GM23248 (cell line): ENCODE measurements around the gene HIP1. TPM values are rescaled to one million over a fixed set of nuclear protein-coding genes. Genes with fewer than 3 reads are reported as not detected.

Experiments
- DNase-seq: peaks from one replicate; pipeline ENCODE4 v3.0.0-alpha.2; 2015
- H2AFZ ChIP-seq: fragments of 200-600 bp; sonication (generic); 2 replicates; pipeline ENCODE4 v1.6.1; 2016; ENCODE audit warnings: antibody characterized with exemption
- H3F3A ChIP-seq: fragments of 200-600 bp; sonication (generic); 2 replicates; pipeline ENCODE4 v1.6.1; 2016; ENCODE audit warnings: mild to moderate bottlenecking, antibody characterized with exemption, mixed run types; ENCODE audit not compliant: insufficient read depth
- H3K27ac ChIP-seq: fragments of 200-600 bp; sonication (generic); 2 replicates; pipeline ENCODE4 v1.5.1; 2016; ENCODE audit warnings: mild to moderate bottlenecking
- H3K27me3 ChIP-seq: fragments of 200-600 bp; sonication (generic); replicated peaks from 2 replicates; pipeline ENCODE4 v1.6.1; 2016; ENCODE audit warnings: mild to moderate bottlenecking; ENCODE audit not compliant: insufficient read depth
- H3K36me3 ChIP-seq: fragments of 200-600 bp; sonication (generic); 2 replicates; pipeline ENCODE4 v1.6.1; 2016; ENCODE audit warnings: low read depth, mild to moderate bottlenecking
- H3K4me1 ChIP-seq: fragments of 200-600 bp; sonication (generic); 2 replicates; pipeline ENCODE4 v1.6.1; 2016; ENCODE audit warnings: mild to moderate bottlenecking; ENCODE audit not compliant: insufficient read depth
- H3K4me2 ChIP-seq: fragments of 200-600 bp; sonication (generic); one replicate; pipeline ENCODE4 v1.6.1; 2016; ENCODE audit warnings: mild to moderate bottlenecking; ENCODE audit not compliant: unreplicated experiment
- H3K4me3 ChIP-seq: fragments of 200-600 bp; sonication (generic); 2 replicates; pipeline ENCODE4 v1.5.1; 2016; ENCODE audit warnings: mild to moderate bottlenecking
- H3K79me2 ChIP-seq: fragments of 200-600 bp; sonication (generic); 2 replicates; pipeline ENCODE4 v1.6.1; 2016; ENCODE audit warnings: mild to moderate bottlenecking; ENCODE audit not compliant: insufficient read depth
- H3K9ac ChIP-seq: fragments of 200-600 bp; sonication (generic); 2 replicates; pipeline ENCODE4 v1.6.1; 2016; ENCODE audit warnings: mild to moderate bottlenecking
- H3K9me2 ChIP-seq: fragments of 200-600 bp; sonication (generic); 2 replicates; pipeline ENCODE4 v1.6.1; 2016; ENCODE audit warnings: mixed run types, mild to moderate bottlenecking, moderate library complexity; ENCODE audit not compliant: insufficient read depth
- H3K9me3 ChIP-seq: fragments of 200-600 bp; sonication (generic); one replicate; pipeline ENCODE4 v1.6.1; 2017; ENCODE audit warnings: low read depth
- H4K20me1 ChIP-seq: fragments of 200-600 bp; sonication (generic); 2 replicates; pipeline ENCODE4 v1.6.0; 2016; ENCODE audit not compliant: insufficient read depth
- EZH2 ChIP-seq: fragments of 200-600 bp; sonication (generic); IDR thresholded peaks from 2 replicates; pipeline ENCODE4 v1.6.1; 2018; ENCODE audit warnings: antibody characterized with exemption, mild to moderate bottlenecking; ENCODE audit not compliant: insufficient read depth, poor library complexity, severe bottlenecking
- EZH2phosphoT487 ChIP-seq: fragments of 200-600 bp; sonication (generic); IDR thresholded peaks from 2 replicates; pipeline ENCODE4 v1.6.1; 2018; ENCODE audit warnings: antibody characterized with exemption, moderate library complexity, mild to moderate bottlenecking, low read depth; ENCODE audit not compliant: insufficient read depth
- WGBS, 2 experiments: methylation state at CpG; one replicate each; pipeline ENCODE4 v1.1.6; 2015 to 2017; ENCODE audit warnings: low lambda C conversion rate in 2 of 2, low coverage in 1 of 2; ENCODE audit errors: missing lambda C conversion rate in 2 of 2; 5-methylcytosine and 5-hydroxymethylcytosine counted together
- in situ Hi-C: fragments of 300-500 bp; cut with MboI; formaldehyde crosslinking; loops from 2 replicates; pipeline ENCODE4 v1.15.0; 2020
- polyA plus RNA-seq: library from polyadenylated mRNA; unstranded; fragments of >200 nt; fragmentation: Nextera tagmentation; extraction: Ambion mirVana; gene quantifications from 2 replicates; pipeline ENCODE4 v1.2.1, GENCODE V29; 2016
- total RNA-seq: library from RNA; depleted of rRNA; stranded (reverse); fragments of >200 nt; shearing (Covaris generic); gene quantifications from 2 replicates; pipeline ENCODE4 v1.2.3, GENCODE V29; 2014

Gene HIP1
- total and polyA plus RNA-seq, 2 experiments from 2014 or later, result 6.1 to 13.6 TPM

DNA sequence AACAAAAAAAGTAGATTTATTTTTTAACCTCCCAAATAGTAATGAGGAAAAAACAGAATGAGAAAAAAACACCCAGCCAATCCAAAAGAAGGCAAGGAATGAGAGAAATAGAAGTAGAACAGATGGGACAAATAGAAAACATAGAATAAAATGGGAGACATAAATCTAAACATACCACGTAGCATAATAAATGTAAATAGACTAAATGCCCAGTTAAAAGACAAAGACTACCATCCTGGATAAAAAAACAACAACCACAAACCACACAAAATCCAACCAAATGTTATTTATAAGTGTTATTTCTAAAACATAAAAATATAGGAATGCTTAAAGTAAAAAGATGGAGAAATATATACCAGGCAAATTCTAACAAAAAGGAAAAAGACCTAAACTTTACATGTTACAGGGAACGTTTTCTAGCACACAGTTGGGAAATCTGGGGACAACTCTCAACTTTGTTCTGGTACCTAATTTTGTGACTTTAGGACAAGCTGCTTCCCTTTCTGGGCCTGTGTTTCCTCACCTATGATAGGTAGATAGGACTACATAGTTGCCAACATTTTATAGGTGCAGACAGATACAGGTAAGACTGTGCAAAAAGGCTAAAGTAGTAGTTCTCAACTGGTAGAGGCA lies 148.3 kb downstream of the HIP1 start:
- no peaks in the 10 kb centered on the region for H3K79me2 ChIP-seq
- H3K27me3 ChIP-seq, result no peaks in the 10 kb centered on the region
- no peaks in the 10 kb centered on the region for H4K20me1 ChIP-seq
- H3K27ac ChIP-seq, result no peak overlapping the region
- no peak overlapping the region for H2AFZ ChIP-seq
- no peaks in the 10 kb centered on the region for H3F3A ChIP-seq
- DNase-seq, result no peak
- in situ Hi-C loops, result loop anchor here (5.0 kb wide), 1 partner anchor 52 kb away; no protein-coding TSS in a partner anchor
- no peaks in the 10 kb centered on the region for H3K9me2 ChIP-seq
- no peak overlapping the region for H3K4me3 ChIP-seq
- H3K4me2 ChIP-seq, result no peak overlapping the region
- H3K9me3 ChIP-seq, result no peaks in the 10 kb centered on the region
- H3K9ac ChIP-seq, result no peak overlapping the region
- WGBS, 2 experiments, result 98 to 99% methylated on average over 2 of the region's 2 CpGs
- no peaks in the 10 kb centered on the region; the same call in 1 of the 2 replicates for H3K36me3 ChIP-seq
- no peaks in the 10 kb centered on the region for H3K4me1 ChIP-seq
- TF ChIP-seq EZH2phosphoT487 (no peak), EZH2 (no peak)

DNA sequence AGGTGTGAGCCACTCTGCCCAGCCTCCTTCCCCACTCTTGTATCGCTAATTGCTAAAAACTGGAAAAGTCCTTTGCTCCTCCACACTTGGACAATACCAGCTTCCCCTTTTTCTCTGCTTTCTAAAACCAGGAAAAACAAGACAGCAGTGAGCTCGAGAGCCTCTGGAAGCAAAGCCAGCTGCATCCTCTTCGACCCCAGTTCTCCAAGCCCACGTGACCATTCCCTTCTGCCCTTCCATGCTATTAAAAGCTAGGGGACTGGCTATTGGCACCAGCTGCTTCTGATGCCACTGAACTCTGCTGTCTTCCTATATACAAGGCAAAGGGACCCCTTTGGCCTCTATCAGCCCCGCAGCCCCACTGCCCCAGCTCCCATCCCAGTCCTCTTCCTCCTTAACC lies 154.4 kb downstream of the HIP1 start:
- Histone ChIP-seq H3K79me2 (no peaks in the 10 kb centered on the region), H2AFZ (no peak overlapping the region), H3K36me3 (no peaks in the 10 kb centered on the region), H3K9me2 (no peaks in the 10 kb centered on the region), H3K4me2 (no peak overlapping the region), H3K9ac (no peak overlapping the region), H3K4me1 (no peaks in the 10 kb centered on the region), H3K27me3 (no peaks in the 10 kb centered on the region), H3K27ac (no peak overlapping the region), H3F3A (no peaks in the 10 kb centered on the region), H3K9me3 (no peaks in the 10 kb centered on the region), H3K4me3 (no peak overlapping the region), H4K20me1 (no peaks in the 10 kb centered on the region)
- no peak for TF ChIP-seq EZH2
- no peak for TF ChIP-seq EZH2phosphoT487
- in situ Hi-C loops, result no loop called here
- no peak for DNase-seq
- WGBS, 2 experiments, result 97 to 98% methylated on average over 5 of the region's 5 CpGs

DNA sequence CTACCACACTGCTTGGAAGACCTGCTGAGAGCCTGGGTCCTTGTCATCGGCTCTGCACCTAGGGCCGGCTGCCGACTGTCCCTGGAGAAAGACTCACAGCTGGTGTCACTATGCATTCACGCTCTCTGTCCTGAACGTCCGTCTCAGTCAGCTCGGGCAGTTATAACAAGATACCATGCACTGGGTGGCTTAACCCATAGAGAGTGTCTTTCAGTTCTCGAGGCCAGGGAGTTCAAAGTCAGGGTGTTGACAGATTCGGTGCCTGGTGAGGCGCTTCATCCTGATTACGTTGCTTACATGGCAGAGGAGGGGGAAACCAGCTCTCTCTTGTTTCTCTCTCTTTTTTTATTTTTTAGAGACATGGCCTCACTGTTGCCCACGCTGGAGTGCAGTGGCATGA lies 155.5 kb downstream of the HIP1 start:
- no peak overlapping the region for H3K9ac ChIP-seq
- no peaks in the 10 kb centered on the region for H3K9me3 ChIP-seq
- no peaks in the 10 kb centered on the region for H4K20me1 ChIP-seq
- H3F3A ChIP-seq, result no peaks in the 10 kb centered on the region
- no peaks in the 10 kb centered on the region for H3K79me2 ChIP-seq
- in situ Hi-C loops, result no loop called here
- H3K4me3 ChIP-seq, result no peak overlapping the region
- no peaks in the 10 kb centered on the region for H3K36me3 ChIP-seq
- H2AFZ ChIP-seq, result no peak overlapping the region
- H3K9me2 ChIP-seq, result no peaks in the 10 kb centered on the region
- H3K4me2 ChIP-seq, result no peak overlapping the region
- H3K4me1 ChIP-seq, result no peaks in the 10 kb centered on the region
- WGBS, 2 experiments, result 96 to 98% methylated on average over 12 of the region's 12 CpGs
- no peaks in the 10 kb centered on the region for H3K27me3 ChIP-seq
- no peak for DNase-seq
- no peak overlapping the region for H3K27ac ChIP-seq
- TF ChIP-seq EZH2, result no peak
- no peak for TF ChIP-seq EZH2phosphoT487

DNA sequence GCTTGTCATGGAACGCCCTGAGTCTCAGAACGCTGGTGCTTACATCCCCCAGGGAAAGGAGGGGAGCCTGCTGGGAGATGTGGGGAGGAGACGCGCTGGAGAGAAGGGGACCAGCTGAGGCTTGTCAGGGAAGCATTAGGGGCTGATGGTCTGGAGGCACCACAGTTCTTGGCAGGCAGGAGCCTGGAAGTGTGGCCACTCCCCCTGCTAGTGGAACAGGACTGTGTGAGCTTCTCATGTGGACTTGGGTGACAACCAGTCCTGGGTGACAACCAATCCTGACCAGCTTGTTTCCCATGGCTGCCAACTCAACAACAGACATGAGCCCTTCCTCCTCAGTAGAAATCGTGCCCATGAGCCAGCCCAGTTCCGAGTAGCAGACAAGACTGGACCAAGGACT lies 158.8 kb downstream of the HIP1 start:
- no peak for DNase-seq
- no peaks in the 10 kb centered on the region for H3K36me3 ChIP-seq
- no peak for TF ChIP-seq EZH2
- no peak for TF ChIP-seq EZH2phosphoT487
- no peaks in the 10 kb centered on the region for H3K27me3 ChIP-seq
- H3K4me2 ChIP-seq, result no peak overlapping the region
- in situ Hi-C loops, result no loop called here
- no peaks in the 10 kb centered on the region for H4K20me1 ChIP-seq
- H3K9me3 ChIP-seq, result no peaks in the 10 kb centered on the region
- no peak overlapping the region for H3K9ac ChIP-seq
- H3K4me1 ChIP-seq, result no peaks in the 10 kb centered on the region
- no peak overlapping the region for H3K27ac ChIP-seq
- 87 to 94% methylated on average over 6 of the region's 6 CpGs for WGBS, 2 experiments
- H3K9me2 ChIP-seq, result no peaks in the 10 kb centered on the region
- no peak overlapping the region for H3K4me3 ChIP-seq
- no peak overlapping the region for H2AFZ ChIP-seq
- H3K79me2 ChIP-seq, result no peaks in the 10 kb centered on the region
- no peaks in the 10 kb centered on the region for H3F3A ChIP-seq

DNA sequence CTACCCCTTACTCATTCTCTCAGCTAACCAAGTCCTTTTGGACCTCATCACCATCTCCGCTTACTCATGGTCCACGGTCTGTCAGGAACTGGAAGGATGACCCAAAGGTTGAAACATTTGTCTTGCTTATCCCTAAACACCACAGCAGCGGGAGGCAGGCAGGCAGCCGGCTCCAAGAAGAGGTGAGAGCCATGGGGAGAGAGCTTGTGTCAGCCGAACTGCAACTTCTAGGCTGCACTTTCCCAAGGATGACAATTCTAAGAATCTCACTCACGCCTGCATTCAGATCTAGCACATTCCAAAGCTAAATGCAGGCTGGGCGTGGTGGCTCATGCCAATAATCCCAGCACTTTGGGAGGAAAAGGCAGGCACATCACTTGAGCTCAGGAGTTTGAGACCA lies 160.7 kb downstream of the HIP1 start:
- WGBS, 2 experiments, result 93 to 97% methylated on average over 7 of the region's 7 CpGs
- H3K27ac ChIP-seq, result no peak overlapping the region
- in situ Hi-C loops, result no loop called here

More for the DNA sequence above, 160.7 kb downstream of the HIP1 start:
- DNase-seq, result no peak
- Histone ChIP-seq H2AFZ (no peak overlapping the region), H3K4me2 (no peak overlapping the region), H3K4me1 (no peaks in the 10 kb centered on the region), H3K9me2 (no peaks in the 10 kb centered on the region), H3K79me2 (no peaks in the 10 kb centered on the region), H4K20me1 (no peaks in the 10 kb centered on the region), H3K27me3 (no peaks in the 10 kb centered on the region), H3K36me3 (no peaks in the 10 kb centered on the region), H3F3A (no peaks in the 10 kb centered on the region), H3K4me3 (no peak overlapping the region), H3K9ac (no peak overlapping the region), H3K9me3 (no peaks in the 10 kb centered on the region)
- TF ChIP-seq EZH2phosphoT487, result no peak
- TF ChIP-seq EZH2, result no peak
